GM21723 (cell line): ENCODE data around the gene THAP5.
"Not testable (repeated sequence)": the region's sequence is repeated elsewhere in the genome, so short reads cannot be mapped to it uniquely, and the experiment has no call there.

Experiments used
- ATAC-seq: cut with Tn5 transposase; IDR thresholded peaks from one replicate; pipeline ENCODE4 v1.9.1; 2021; ENCODE audit warnings: mild to moderate bottlenecking, moderate library complexity; ENCODE audit not compliant: unreplicated experiment

THAP5 gene

GRCh38 chr7:108585843-108586242 lies 16.3 kb upstream of the THAP5 start:
- ATAC-seq, result no peak

DNA sequence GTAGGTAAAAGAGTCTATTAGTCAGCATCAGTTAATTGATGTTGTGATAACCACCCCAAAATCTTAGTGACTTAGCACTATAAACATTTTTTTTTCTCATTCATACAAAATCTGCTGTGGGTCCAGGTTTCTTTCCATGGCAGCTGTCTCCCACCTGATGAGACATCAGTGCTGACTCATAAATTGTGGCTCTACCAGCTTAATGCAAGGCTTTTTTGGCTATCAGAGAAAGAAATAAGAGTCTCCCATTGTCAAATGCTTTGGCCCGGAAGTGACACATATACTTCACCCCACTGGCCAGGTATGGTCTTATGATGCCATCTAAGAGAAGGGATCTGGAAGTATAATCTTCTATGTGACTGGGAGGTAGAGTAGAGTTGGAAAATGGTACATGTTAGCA lies 14.7 kb upstream of the THAP5 start:
- ATAC-seq, result no peak

DNA sequence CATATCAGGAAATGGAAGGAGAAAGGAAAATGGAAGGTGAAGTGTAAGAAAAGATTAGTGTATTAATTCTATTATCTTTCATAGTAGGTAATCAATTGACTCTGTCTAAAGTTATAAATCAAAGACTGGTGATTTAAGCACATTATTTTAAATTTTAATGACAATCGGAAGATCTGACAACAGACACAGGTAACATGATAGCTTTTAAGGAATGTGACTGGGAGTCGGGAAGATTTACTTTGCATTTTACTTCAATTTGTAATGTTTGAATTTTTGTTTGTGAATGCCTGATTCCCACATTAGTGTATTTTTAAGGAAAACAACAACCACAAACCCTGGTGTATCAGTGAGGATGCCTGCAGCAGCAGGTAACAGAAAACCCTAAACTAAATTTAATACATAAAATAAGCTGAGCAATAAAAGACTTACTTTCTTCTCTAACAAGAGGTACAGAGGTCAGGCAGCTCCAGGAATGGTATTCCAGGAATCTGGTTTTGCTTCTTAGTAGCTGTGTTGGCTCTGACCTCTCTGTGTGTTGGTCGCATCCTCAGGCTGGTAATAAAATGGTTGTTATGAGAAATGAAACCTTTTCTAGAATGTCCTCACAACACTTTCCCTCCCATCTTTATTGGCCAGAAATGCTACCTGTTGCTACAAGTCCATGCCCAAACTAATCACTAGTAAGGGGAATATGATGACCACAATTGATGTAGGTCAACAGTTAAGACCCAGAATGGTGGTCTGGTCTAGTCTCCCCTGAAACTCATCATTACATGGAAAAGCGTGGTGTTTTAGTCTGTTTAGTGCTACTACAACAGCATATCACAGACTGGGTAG lies 12.4 kb upstream of the THAP5 start:
- no peak for ATAC-seq

DNA sequence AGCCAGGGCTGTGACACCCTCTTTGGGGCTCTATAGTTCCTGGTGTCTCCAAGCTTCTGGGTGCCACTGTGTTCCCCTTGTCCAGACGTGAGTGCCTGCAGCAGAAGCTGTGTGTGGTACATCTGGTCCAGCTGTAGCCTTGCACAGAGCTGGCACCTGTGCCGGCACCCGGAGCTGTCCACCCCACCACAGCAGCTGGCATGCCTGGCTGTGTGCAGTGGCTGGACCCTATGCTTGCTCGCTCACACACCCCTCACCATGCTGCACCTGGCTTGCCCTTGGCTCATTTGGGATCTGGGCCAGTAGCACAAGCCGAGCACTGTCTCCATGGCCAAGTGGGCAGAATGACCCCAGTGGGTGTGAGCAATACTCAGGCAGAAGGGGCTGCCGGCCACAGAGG lies 10.8 kb upstream of the THAP5 start:
- ATAC-seq, result no peak

DNA sequence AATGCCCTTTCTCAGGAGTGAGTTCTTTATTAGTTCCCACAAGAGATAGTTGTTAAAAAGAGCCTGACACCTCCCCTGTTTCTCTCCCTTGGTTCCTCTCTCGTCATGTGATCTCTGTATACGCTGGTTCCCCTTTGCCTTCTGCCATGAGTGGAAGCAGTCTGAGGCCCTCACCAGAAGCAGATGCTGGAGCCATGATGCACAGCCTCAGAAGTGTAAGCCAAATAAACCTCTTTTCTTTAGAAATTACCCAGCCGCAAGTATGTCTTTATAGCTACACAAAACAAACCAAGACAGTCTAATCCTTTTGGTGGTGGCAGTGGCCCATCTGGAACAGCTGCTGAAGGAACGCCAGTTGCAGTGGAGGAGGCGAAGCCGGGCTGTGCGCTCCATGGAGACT lies 9.4 kb upstream of the THAP5 start:
- ATAC-seq, result no peak

- ATAC-seq, result no peak
These were observed 6.6 kb upstream of the THAP5 start for GRCh38 chr7:108576116-108576515.

DNA sequence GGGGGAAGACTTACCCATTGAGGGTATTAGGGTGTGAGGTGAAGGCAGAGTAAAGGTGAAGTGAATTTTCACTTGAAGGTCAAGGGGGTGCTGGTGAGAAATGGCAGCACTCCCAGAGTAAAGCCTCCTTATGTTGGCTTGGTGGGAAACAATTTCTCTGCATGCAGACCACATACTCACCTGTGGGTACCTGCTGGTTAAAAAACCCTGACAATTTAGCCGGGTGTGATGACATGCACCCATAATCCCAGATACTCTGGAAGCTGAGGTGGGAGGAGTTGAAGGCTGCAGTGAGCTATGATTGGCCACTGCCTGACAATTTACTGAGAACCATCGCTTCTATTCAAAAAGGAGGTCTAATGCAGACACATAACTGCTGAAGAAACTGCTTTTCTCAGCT lies 5.7 kb upstream of the THAP5 start:
- ATAC-seq, result no peak

DNA sequence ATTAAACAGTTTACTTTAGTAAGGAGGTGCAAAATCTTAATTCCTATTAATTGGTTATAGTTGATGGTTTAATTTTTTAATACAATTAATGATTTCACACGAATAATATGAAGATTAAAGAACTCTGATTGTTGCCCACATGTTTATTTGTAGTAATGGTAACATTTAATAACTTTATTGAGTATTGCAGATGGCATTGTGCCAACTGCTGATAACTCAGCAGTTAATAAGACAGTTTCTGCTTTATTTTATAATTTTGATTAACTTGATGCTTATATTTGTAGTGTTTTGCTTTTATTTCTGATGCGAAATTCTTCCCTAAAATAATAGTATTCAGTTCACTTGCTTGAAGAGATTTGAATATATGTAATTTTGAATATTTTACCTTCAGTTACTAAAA lies 3.0 kb upstream of the THAP5 start:
- no peak for ATAC-seq

GRCh38 chr7:108570146-108570755 lies 745 bp upstream of the THAP5 start:
- peak; percentile 39 for ATAC-seq

GRCh38 chr7:108568801-108569380 lies 615 bp downstream of the THAP5 start:
- ATAC-seq, result no peak

DNA sequence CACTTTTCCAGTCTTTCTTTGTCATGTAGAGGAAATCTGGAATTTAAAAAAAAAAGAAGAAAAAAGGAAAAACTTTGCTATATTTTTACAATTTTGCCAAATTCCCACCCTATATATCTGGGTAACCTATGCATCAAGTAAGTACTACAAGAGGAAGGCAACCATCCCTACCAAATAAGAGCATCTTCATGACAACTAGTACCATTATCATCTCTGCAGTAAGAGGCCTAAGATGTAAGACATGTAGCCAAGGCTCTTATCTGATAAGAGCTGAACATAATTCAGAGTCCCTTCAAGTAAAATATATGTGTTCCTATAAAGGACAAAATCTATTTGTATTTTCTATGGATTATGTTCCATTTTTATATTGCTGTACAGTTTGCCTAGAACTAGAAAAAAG lies 3.5 kb downstream of the THAP5 start:
- ATAC-seq, result no peak

DNA sequence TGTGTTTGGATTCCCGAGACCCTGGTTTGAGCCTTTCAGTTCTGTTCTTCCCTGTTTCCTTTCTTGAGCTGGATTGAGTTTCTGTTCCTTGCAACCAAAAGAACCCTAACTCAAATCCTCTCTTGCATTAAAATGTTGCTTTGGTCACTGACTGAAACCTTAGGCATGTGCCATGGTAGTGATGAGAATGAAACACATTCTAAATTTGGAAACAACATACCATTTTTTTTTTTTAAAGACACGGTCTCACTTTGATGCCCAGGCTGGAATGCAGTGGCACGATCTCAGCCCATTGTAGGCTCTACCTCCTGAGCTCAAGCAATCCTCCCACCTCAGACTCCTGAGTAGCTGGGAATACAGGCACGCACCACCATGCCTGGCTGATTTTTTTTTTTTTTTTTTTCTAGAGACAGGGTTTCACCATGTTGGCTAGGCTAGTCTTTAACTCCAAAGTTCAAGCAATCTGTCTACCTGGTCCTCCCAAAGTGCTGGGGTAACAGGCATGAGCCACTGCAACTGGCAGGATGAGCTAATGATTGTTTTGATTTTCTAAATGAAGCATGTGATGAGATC lies 8.4 kb downstream of the THAP5 start:
- no peak for ATAC-seq

GRCh38 chr7:108559253-108559652 lies 10.3 kb downstream of the THAP5 start:
- no peak for ATAC-seq

DNA sequence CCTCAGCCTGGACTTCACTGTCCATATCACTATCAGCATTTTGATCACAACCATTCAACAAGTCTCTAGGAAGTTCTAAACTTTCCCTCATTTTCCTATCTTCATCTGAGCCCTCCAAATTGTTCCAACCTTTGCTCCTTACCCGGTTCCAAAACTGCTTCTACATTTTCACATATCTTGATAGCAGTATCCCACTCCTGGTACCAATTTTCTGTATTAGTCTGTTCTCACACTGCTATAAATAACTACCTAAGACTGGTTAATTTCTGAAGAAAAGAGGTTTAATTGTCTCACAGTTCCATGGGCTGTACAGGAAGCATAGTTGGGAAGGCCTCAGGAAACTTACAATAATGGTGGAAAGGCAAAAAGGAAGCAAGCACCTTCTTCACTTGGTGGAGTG lies 11.9 kb downstream of the THAP5 start:
- ATAC-seq, result no peak

GRCh38 chr7:108557191-108557590 lies 12.3 kb downstream of the THAP5 start:
- no peak for ATAC-seq

DNA sequence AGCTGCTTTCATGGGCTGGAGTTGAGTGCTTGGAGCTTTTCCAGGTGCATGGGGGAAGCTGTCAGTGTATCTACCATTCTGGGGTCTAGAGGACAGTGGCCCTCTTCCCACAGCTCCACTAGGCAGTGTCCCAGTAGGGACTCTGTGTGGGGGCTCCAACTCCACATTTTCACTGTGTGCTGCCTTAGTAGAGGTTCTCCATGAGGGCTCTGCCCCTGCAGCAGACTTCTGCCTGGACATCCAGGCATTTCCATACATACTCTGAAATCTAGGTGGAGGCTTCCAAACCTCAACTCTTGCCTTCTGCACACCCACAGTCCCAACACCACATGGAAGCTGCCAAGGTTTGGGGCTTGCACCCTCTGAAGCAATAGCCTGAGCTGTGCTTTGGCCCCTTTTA lies 12.8 kb downstream of the THAP5 start:
- not testable (repeated sequence) for ATAC-seq

- ATAC-seq, result not testable (repeated sequence)
These were observed 21.2 kb downstream of the THAP5 start for GRCh38 chr7:108548141-108548896.

DNA sequence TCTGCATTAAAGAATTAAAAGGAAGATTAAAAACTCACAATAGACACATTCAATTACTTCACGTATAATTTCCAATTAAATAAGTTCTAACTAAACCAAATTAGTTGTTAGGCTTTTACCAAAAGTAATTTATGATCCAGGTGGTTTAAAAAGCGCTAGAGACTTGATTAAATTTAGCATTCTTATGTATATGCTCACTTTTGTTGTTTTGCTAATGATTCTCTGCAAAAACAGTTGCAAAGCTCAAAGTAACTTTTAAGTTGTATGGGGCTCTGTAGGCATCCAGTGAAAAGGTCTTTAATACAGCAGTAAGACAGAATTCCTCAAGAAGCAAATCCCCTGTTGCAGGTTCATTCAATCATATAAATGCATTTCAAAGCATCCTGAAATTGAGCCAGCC lies 28.0 kb downstream of the THAP5 start:
- ATAC-seq, result no peak

- ATAC-seq, result not testable (repeated sequence)
These were observed 30.8 kb downstream of the THAP5 start for GRCh38 chr7:108538685-108539084.

DNA sequence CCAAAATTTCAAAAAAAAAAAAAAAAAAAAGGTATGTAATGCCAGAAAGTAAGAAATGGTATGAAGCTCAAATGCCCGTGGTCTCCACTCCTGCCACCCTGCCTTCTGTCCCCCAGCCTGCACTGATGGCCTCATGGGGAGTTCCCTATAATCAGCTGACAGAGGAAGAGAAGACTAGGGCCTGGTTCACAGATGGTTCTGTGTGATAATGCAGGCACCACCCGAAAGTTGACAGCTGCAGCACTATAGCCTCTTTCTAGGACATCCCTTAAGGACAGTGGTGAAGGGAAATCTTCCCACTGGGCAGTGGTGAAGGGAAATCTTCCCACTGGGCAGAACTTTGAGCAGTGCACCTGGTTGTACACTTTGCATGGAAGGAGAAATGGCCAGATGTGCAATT lies 31.3 kb downstream of the THAP5 start:
- not testable (repeated sequence) for ATAC-seq

DNA sequence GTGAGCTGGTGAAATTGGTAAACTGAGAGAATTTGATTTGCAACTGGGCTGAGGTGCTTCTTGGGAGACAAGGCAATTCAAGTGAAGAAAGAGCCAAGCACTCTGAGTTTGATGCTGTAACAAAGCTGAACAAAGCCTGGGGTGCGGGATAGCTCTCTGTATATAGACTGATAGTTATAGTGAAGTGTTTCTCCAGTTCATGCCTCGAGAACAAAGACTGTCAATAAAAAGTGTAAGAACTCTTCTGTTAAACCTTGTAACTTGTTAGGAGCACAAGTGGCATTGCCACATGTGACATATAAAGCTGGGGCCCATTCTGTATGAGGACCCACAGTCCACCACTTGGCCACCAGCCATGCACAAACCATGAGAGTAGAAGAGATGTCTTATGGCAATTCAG lies 32.3 kb downstream of the THAP5 start:
- ATAC-seq, result no peak
